HUES48 (cell line): ENCODE results near the gene CYP4F8.
"Not testable (repeated sequence)": the region's sequence is repeated elsewhere in the genome, so short reads cannot be mapped to it uniquely, and the experiment has no call there.

Experiments
- H3K27ac ChIP-seq: one replicate; pipeline ENCODE4 v1.7.0; 2013; ENCODE audit warnings: low read depth, low read length, inconsistent platforms
- H3K27me3 ChIP-seq: 2 replicates; pipeline ENCODE4 v1.6.1; 2013; ENCODE audit warnings: mild to moderate bottlenecking, low read length; ENCODE audit not compliant: control insufficient read depth, insufficient read depth
- H3K36me3 ChIP-seq: 2 replicates; pipeline ENCODE4 v1.6.1; 2013; ENCODE audit warnings: low read length; ENCODE audit not compliant: control insufficient read depth, insufficient read depth
- H3K4me1 ChIP-seq: 2 replicates; pipeline ENCODE4 v1.6.1; 2013; ENCODE audit warnings: mild to moderate bottlenecking, low read length; ENCODE audit not compliant: control insufficient read depth, insufficient read depth
- H3K4me3 ChIP-seq: 2 replicates; pipeline ENCODE4 v1.5.1; 2013; ENCODE audit warnings: mild to moderate bottlenecking, low read depth, low read length
- H3K9ac ChIP-seq: 2 replicates; pipeline ENCODE4 v1.6.1; 2013; ENCODE audit warnings: mild to moderate bottlenecking, low read depth, low read length, moderate library complexity
- H3K9me3 ChIP-seq: 2 replicates; pipeline ENCODE4 v1.6.1; 2013; ENCODE audit warnings: low read length; ENCODE audit not compliant: control insufficient read depth, insufficient read depth

The CYP4F8 gene

DNA sequence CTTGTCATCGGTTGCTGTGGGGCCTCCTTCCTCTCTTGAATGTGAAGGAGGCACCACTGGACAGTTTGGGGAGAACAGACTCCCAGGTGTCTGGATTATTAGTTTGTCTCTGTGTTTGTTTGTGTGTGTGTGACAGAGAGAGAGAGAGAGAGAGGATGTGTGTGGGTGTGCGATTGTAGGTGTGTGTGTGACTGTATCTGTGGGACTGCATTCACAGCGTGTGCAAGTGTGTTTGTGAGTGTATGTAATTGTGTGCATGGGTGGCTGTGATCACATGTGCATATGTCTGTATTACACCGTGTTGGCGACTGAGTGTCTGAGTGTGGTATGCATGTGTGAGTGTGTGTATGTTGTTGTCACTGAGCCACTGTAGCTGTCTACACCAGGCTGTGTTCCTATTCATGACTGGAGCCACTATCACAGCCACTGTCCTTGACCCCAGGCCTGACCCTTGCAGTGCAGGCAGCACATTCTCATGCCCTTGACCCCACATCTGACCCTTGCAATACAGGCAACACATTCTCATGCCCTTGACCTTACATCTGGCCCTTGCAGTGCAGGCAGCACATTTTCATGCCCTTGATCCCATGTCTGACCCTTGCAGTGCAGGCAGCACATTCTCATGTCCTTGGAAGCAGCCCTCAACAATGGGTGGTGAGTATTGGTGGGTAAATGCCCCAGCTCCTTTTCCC lies 25.1 kb upstream of the CYP4F8 start:
- Histone ChIP-seq H3K27me3 (no peaks in the 10 kb centered on the region), H3K9me3 (peaks cover 70% of the 10 kb centered on the region), H3K4me3 (no peak overlapping the region), H3K36me3 (no peaks in the 10 kb centered on the region), H3K4me1 (no peaks in the 10 kb centered on the region), H3K9ac (no peak overlapping the region), H3K27ac (no peak overlapping the region)

DNA sequence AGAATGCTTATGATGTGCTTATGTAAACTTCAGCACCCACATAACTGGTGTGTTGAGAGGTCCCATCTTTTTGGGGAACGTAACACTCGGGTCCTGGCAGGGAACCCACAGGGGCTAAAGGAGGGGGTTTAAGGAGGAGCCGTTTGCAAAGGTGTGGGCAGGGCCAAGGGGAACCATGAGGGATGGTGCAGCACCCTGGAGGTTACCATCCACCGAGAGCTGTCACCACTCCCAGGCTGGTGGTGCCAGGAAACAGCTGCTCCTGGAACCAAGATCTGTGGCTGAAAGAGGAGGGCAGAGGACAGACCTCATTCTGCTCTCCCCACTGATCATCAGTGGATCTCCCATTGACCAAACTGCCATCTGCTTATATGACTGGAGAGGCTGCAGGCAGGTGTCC lies 23.2 kb upstream of the CYP4F8 start:
- Histone ChIP-seq H3K36me3 (no peaks in the 10 kb centered on the region), H3K4me3 (no peak overlapping the region), H3K4me1 (no peaks in the 10 kb centered on the region), H3K27me3 (no peaks in the 10 kb centered on the region), H3K9ac (no peak overlapping the region), H3K9me3 (peaks cover 64% of the 10 kb centered on the region), H3K27ac (no peak overlapping the region)

GRCh38 chr19:15592506-15592905 lies 22.5 kb upstream of the CYP4F8 start:
- not testable (repeated sequence) for H3K9ac ChIP-seq, H3K4me3 ChIP-seq, H3K4me1 ChIP-seq, H3K36me3 ChIP-seq, H3K27me3 ChIP-seq, H3K27ac ChIP-seq
- peaks cover 63% of the 10 kb centered on the region for H3K9me3 ChIP-seq

DNA sequence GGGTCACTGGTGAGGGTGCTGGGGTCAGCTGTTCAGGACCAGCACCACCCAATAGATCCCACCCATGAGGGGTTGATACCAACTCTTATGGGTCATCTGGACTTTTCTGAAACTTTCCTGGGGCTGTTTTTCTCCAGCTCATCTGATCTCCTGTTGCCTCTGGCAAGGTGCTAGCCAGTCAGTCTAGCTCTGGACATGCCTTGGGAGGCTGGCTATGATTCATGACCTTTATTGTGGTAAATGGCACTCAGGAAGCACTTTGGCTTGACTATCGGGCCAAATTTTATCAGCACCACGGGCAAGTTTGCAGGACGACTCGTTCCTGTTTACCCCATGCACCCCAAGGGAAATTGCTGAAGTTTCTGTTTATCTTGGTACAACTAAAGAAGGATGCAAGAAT lies 21.3 kb upstream of the CYP4F8 start:
- not testable (repeated sequence) for H3K4me3 ChIP-seq, H3K9ac ChIP-seq, H3K27me3 ChIP-seq, H3K4me1 ChIP-seq, H3K27ac ChIP-seq, H3K36me3 ChIP-seq
- H3K9me3 ChIP-seq: peaks cover 51% of the 10 kb centered on the region

- Histone ChIP-seq H3K27me3 (no peaks in the 10 kb centered on the region), H3K4me3 (no peak overlapping the region), H3K9ac (no peak overlapping the region), H3K9me3 (peaks cover 40% of the 10 kb centered on the region), H3K36me3 (no peaks in the 10 kb centered on the region), H3K27ac (no peak overlapping the region), H3K4me1 (no peaks in the 10 kb centered on the region)
Measured at GRCh38 chr19:15595069-15595468, 19.9 kb upstream of the CYP4F8 start.

- H3K4me1 ChIP-seq, H3K4me3 ChIP-seq: not testable (repeated sequence)
Measured at GRCh38 chr19:15607978-15608925, 6.8 kb upstream of the CYP4F8 start.

DNA sequence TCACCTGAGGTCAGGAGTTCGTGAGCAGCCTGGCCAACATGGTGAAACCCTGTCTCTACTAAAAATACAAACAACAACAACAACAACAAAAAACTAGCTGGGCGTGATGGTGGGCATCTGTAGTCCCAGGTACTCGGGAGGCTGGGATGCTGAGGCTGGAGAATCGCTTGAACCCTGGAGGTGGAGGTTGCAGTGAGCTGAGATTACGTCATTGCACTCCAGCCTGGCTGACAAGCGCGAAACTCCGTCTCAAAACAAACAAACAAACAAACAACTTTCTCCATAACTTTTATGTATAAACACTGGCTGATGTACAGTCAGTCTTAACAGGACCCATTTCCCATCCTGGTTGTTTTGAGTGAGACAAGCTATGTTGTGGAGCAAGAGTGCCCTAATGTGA lies 5.8 kb upstream of the CYP4F8 start:
- H3K27me3 ChIP-seq: no peaks in the 10 kb centered on the region

More at GRCh38 chr19:15607978-15608925, 6.8 kb upstream of the CYP4F8 start:
- H3K9me3 ChIP-seq: peaks cover 56% of the 10 kb centered on the region
- not testable (repeated sequence) for H3K27me3 ChIP-seq, H3K36me3 ChIP-seq, H3K9ac ChIP-seq, H3K27ac ChIP-seq

DNA sequence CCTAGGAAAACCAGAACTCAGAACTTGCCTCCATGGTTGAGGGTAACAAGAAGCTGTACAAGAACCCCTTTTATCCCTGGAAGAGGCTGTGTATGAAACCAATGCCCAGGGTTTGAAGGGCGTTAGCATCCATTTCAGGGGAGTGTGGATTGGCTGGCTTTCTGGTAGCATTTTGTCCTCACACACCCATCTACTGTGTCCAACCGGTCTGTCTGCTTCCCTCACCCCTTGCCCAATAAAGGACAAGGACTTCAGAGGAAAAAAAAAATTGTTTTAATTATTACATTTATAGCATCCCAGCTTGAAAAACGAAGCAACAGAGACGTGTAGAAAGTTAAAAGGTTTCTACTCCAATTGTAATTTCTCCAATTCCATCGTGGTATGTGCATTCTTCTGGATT lies 2.7 kb upstream of the CYP4F8 start:
- H3K9me3 ChIP-seq: peaks cover 71% of the 10 kb centered on the region
- no peaks in the 10 kb centered on the region for H3K27me3 ChIP-seq
- H3K36me3 ChIP-seq: no peaks in the 10 kb centered on the region
- no peak overlapping the region for H3K27ac ChIP-seq
- H3K4me3 ChIP-seq: no peak overlapping the region
- H3K9ac ChIP-seq: no peak overlapping the region
- H3K4me1 ChIP-seq: no peaks in the 10 kb centered on the region

More for the DNA sequence above, 5.8 kb upstream of the CYP4F8 start:
- H3K27ac ChIP-seq: no peak overlapping the region
- H3K4me1 ChIP-seq: no peaks in the 10 kb centered on the region
- H3K9me3 ChIP-seq: peaks cover 59% of the 10 kb centered on the region
- no peak overlapping the region for H3K4me3 ChIP-seq
- H3K9ac ChIP-seq: no peak overlapping the region
- H3K36me3 ChIP-seq: no peaks in the 10 kb centered on the region

DNA sequence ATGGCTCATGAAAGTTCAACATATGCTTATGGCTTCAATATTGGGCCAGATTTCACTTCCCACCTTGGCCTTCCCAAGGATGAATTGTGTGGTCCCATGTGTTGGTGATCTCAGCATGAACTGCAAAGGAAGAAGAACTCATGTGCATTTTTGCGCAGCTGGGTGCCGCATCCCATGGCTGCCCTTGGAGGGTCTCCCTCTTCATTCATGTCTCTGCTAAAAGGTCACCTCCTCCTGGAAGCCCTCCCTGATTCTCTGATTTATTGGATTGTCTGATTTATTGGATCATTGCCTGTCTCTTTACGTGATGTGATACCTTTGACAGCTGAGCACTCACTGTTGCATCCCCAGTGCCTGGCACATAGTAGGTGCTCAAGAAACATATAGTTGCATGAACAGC lies 1.7 kb upstream of the CYP4F8 start:
- Histone ChIP-seq H3K36me3 (no peaks in the 10 kb centered on the region), H3K27me3 (no peaks in the 10 kb centered on the region), H3K9ac (no peak overlapping the region), H3K4me1 (no peaks in the 10 kb centered on the region), H3K9me3 (peaks cover 80% of the 10 kb centered on the region), H3K4me3 (no peak overlapping the region), H3K27ac (no peak overlapping the region)

DNA sequence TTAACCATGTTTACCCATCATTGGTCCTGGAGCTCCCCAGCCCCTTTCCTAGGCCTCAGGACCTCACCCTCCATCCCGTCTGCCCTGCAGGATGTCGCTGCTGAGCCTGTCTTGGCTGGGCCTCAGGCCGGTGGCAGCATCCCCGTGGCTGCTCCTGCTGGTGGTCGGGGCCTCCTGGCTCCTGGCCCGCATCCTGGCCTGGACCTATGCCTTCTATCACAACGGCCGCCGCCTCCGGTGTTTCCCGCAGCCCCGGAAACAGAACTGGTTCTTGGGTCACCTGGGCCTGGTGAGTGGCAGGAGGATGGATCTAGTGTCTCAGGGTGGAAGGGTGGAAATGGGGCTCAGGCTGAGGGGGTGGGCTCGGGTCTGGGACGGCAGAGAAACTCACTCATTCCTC lies 508 bp downstream of the CYP4F8 start:
- Histone ChIP-seq H3K9me3 (peaks cover 87% of the 10 kb centered on the region), H3K4me3 (no peak overlapping the region), H3K9ac (no peak overlapping the region), H3K36me3 (no peaks in the 10 kb centered on the region), H3K27me3 (no peaks in the 10 kb centered on the region), H3K27ac (no peak overlapping the region), H3K4me1 (no peaks in the 10 kb centered on the region)

DNA sequence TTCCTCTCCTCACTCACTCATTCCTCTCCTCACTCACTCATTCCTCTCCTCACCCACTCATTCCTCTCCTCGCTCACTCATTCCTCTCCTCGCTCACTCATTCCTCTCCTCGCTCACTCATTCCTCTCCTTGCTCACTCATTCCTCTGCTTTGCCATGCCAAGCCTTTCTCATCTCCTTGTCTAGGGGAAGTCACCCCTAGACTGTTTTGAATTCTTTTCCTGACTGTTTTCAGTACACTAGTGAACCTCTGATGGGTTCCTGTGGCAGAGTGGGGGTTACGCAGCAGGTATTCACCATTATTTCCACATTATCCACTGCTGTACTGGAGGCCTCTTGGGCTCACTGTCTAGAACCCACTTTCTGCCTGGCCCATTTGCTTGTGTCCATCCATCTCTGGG lies 1.2 kb downstream of the CYP4F8 start:
- Histone ChIP-seq H3K27ac (no peak overlapping the region), H3K36me3 (no peaks in the 10 kb centered on the region), H3K27me3 (no peaks in the 10 kb centered on the region), H3K4me1 (no peaks in the 10 kb centered on the region), H3K9ac (no peak overlapping the region), H3K9me3 (peaks cover 88% of the 10 kb centered on the region), H3K4me3 (no peak overlapping the region)
